ENCODE data around the gene RORB.

GRCh38 chr9:74691058-74691457 lies 193.9 kb downstream of the RORB start:
- TF ChIP-seq CTCF (IDR thresholded peaks at IDR 0.05; ENCODE audit: low read length) (no peak), EZH2phosphoT487 (IDR thresholded peaks at IDR 0.05; ENCODE audit: low read length) (no peak), EZH2 (optimal IDR thresholded peaks at IDR 0.05; ENCODE audit: low read depth, low read length) (no peak)

Data from MM.1S (cell line).